G401.6 (cell line): ENCODE measurements around the gene TGFB1.

Experiments used
- FAIRE-seq: peaks from 2 replicates; lab custom pipeline; 2012; peaks lifted over from hg19 to GRCh38; lab: Jason Lieb, UNC

The TGFB1 gene

GRCh38 chr19:41341669-41342490, 11.8 kb downstream of the TGFB1 start:
- FAIRE-seq = no peak

GRCh38 chr19:41339936-41340335, 13.8 kb downstream of the TGFB1 start:
- FAIRE-seq = no peak

DNA sequence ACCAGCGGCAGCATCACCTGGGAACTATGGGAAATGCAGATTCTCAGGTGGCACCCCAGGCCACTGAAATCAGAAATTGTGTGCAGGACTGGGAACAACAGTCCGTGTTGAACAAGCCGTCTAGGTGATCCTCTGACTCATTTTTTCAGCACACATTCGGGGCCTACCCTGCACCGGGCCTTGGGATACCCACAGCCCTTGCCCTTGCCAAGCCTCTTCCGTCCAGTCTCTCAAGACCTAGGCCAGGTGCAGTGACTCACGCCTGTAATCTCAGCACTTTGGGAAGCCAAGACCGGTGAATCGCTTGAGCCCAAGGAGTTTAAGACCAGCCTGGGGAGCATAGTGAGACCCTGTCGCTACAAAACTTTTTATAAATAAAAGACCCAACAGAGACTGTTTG, 18.3 kb downstream of the TGFB1 start:
- no peak for FAIRE-seq

DNA sequence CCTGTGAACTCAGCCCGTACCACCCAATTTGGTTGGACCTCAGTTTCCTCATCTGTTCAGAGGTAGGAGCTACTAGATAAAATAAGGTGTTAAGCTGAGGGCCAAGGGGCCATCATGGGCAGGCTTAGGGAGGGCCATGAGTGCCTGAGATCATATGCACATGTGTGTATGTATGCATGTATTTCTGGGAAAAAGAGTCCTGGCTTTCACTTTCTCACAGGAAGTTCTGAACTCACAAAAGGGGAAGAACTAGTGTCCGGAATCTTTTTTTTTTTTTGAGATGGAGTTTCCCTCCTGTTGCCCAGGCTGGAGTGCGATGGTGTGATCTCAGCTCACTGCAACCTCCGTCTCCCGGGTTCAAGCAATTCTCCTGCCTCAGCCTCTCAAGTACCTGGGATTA, 18.9 kb downstream of the TGFB1 start:
- FAIRE-seq = no peak

DNA sequence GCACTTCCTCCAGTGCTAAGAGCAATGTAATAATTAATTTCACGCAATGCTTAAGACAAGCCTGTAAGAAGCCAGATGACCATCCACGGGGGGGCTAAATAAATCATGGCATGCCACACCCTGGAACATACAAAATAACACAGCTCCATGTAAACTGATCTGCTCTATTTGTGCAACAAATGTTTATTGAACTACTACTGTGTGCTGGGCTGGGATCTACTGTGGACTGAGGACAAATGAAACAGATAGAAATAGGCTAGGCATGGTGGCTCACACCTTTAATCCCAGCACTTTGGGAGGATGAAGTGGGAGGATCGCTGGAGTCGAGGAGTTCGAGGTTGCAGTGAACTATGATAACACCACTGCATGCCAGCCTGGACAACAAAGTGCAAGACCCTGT, 21.3 kb downstream of the TGFB1 start:
- no peak for FAIRE-seq

GRCh38 chr19:41332000-41332399, 21.7 kb downstream of the TGFB1 start:
- no peak for FAIRE-seq

DNA sequence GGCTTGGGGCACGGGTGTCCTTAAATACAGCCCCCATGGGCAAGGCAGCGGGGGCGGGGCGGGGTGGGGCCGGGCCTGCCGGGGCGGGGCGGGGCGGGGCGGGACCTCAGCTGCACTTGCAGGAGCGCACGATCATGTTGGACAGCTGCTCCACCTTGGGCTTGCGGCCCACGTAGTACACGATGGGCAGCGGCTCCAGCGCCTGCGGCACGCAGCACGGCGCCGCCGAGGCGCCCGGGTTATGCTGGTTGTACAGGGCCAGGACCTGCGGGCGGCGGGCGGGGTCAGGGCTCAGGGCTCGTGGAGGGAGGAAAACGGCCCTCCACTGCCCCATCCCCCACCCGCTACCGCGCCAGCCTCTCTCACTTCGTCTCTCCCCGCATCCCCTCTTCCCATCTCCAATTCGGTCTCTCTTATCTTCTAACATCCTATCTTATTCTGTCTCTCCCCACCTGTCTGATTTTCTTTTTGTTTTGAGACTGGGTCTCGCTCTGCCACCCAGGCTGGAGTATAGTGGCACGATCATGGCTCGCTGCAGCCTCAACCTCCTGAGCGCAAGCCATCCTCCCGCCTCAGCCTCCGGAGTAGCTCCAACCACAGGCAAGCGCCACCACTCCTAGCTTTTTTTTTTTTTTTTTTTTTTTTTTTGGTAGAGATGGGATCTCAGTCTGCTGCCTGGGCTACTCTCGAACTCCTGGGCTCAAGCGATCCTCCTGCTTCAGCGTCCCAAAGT, 22.6 kb downstream of the TGFB1 start:
- FAIRE-seq = no peak

GRCh38 chr19:41330481-41330880, 23.2 kb downstream of the TGFB1 start:
- FAIRE-seq = no peak

GRCh38 chr19:41328842-41329225, 24.9 kb downstream of the TGFB1 start:
- FAIRE-seq = no peak

GRCh38 chr19:41328157-41328841, 25.4 kb downstream of the TGFB1 start:
- FAIRE-seq = no peak

DNA sequence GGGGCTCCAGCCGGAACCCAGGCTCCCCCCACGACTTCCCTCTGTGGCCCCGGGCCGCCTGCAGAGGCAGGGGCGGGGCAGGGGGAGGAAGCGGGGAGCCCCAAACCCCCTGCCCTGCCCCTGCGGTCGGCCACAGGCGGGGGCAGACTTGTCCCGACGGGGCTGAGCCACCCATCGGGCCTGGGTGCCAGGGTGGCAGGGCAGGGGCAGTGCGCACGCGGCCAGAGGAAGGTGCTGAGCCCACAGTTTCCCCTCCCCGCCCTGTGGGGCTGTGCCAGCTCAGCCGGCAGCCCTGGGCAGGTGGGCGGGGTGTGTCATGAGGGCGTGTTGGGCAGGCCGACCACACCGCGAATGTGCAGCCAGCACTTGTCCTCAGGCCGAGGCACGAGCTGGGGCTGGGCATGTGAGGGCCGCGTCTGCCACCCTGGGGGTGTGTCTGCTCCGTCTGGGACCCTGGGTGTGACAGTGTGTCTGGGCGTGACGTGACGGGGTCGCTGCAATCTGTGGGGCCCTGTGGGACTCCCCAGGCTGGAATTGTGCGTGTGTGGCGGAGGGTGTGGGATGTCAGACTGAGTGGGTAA, 26.1 kb downstream of the TGFB1 start:
- no peak for FAIRE-seq

GRCh38 chr19:41327076-41327575, 26.6 kb downstream of the TGFB1 start:
- FAIRE-seq = no peak

DNA sequence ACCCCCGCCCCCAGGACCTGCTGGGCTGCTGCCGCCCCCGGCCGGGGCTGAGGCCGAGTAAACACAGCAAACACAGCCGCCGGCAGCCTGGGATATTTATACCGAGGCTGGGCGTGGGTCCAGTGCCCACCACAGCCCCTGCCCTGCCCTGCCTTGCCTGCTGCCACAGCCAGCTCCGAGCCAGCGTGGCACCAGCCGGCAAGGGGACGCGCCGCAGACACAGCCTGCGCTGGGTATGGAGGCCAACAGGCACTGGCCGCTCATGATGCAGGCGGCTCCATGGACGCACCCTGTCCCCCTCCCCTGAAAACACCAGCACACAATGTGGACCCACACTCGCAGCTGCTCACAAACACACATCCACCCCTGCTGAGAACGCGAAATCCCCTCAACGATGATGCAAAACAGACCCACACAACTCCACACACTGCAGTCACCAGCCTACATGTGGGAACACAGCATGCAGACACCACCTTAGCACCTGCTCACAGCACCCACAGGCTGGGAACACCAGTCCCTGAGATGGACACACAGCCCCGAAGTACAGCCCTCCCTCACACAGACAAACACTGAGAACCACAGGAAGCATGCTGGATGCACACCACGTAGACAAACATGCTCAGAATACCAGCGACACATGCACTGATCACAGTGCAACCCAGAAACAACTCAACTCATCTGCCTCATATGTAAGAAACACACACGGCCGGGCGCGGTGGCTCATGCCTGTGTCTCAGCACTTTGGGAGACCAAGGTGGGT, 27.6 kb downstream of the TGFB1 start:
- no peak for FAIRE-seq

GRCh38 chr19:41325640-41325946, 28.1 kb downstream of the TGFB1 start:
- FAIRE-seq = no peak

DNA sequence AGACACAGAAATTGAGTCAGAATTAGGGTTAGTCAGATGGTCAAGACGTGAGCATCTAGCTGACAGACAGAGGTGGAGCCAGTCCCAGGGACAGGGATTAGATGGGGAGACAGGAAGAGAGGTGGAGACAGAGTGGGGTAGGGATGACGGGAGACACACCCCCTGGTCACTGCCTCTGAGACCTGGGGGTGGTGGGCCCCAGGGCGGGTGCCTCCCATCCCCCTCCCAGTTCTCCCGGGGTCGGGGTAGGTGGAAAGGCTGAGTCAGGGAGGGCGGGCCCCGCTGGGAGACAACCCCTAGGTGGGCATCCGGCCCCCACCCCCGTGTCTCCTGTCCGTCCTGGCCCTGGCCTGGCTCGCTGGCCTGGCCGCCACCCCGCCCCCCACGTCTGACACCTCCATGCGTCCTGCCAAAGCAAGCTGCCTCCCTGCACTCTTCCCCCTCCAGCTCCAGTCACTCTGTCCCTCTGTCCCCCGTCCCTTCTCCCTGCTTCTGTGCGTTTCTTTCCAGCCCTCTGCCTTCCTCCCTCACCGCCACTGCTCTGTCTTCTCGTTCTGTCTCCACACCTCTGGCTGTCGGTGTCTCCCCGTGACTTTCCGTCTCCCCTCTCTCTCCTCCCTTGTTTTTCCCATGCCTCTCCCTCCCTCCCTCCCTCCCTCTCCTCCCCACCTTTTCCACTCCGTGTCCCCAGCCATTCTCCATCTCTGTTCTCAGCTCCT, 28.6 kb downstream of the TGFB1 start:
- no peak for FAIRE-seq

DNA sequence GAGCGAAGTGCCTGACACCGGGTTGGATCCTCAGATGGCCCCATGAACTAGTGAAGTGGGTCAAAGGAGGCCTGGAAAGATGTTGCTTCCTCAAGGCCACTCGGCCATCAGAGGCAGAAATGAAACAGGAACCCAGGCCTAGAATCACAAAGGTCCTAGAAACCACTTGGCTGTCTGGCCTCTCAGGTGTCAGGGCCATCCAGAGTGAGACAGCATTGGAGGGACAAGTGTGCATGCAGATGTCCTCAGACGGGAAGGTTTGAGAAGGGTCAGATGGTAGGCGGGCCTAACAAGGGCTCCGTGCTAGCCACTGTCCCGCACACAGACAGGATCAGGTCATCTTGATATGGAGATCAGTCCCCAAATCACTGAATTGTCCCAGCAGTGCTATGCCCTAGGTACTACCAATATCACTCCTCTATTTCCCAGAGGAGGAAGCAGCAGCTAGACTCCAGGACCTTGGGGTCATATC, 29.5 kb downstream of the TGFB1 start:
- FAIRE-seq = no peak

DNA sequence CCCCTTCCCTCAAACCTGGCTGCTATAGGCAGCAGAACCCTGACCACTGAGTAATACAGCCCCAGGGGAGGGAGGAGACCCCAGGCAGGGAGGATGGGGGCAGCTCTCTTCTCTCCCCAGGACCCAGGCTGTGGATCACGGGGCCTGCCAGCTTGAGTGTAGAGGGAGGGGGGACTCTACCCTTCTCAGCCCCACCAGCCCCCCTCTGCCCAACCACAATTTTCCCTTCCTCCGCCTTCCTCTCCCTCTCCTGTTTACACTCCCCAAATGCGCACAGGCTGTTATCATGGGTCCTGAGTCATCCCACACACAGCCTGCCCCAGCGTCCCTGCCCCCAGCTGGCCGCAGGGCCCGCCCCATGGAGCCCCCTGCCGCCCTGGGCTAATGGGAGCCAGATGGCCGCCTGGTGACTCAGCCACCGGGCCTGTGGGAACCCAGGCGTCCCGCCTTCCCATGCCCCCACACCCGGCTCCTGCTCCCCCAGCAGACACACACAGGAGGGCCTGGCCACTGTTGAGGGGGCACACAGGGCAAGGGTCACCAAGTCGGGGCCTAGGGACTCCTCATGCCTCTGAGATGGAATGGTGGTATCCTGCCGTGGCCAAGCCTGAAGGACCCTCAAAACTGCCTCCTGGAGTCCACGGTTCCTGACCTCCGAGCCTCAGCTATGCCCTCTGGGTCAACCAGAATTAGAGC, 30.1 kb downstream of the TGFB1 start:
- FAIRE-seq = no peak

- FAIRE-seq = no peak
Observed at GRCh38 chr19:41323023-41323422, 30.7 kb downstream of the TGFB1 start.

DNA sequence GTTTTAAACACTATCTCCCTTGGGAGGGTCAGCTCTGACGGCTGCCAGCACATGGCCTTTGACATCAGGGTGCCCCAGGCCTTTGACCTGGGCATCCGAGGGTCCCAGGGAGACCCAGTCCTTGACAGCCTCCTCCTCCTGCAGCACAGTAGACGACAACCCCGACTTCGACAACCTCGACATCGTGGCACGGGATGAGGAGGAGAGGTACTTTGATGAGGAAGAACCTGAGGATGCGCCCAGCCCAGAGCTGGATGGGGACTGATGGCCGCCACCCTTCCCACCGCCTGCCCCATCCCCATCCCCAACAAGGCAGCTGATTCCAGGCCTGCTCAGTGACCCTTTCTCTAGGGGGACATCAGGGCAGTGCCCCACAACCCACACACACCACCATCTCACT, 31.3 kb downstream of the TGFB1 start:
- FAIRE-seq = no peak

- FAIRE-seq = no peak
Observed at GRCh38 chr19:41321600-41322270, 32.0 kb downstream of the TGFB1 start.
